ENCODE results near the gene BEST1.

Gene BEST1

DNA sequence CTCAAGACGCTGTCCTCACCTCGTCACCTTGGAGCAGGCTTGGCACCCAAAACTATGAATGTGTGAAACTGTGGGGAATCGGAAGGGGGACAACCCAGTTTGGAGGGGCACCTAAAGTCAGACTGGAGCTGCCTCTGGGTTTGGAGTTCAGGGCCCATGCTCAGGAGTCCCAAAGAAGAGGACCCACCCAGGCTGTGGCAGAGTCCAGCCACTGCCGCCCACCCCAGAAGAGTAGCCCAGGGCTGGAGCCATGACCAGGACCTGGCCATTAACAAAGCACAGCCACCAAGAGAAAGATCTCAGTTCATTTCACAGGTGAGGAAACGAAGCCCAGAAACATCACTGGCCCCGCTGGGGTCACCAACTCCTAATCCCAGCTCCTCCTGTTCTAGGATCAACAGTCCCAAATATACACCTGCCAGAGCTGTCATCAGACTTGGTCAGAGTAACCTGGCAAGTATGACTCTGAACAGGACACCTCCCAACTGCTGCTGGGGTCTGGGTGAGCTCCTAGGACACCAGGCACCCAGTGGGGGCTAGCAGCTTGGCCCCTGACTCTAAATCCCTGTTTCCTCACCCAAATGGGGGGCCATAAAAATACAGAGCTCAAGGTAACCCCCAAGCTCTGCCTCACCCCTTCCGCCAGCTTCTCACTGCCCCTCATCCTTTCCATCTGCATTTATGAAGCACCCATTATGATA is 35.5 kb upstream of the BEST1 start:
- no peak for DNase-seq

DNA sequence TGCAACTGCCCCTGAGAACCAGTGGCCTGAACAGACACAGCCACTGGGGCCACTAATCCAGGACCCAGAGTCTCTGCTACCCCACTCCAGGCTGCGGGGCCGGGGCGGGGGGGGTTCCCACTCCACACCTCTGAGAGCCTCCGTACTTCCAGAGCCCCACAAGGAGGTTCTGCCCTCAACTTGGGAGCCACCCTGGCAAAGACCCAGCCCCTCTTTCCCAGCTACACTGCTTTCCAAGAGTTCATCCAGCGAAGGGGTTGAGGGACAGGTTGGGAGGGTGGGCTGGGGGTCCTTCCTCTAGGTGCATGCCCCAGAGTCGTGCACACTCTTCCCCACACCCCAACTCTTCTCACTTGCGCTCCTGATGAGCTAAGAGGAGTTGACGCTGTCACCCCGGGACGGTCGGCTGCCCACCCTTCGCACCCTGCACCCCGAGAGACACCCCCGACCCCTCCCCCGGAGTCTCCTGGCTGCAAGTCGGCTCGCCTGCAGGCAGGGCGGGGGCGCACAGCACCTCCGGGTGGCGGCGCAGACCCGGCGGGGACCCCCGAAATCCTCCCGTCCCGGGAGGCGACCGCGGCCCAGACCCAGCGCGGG is 33.3 kb upstream of the BEST1 start:
- DNase-seq, result no peak

DNA sequence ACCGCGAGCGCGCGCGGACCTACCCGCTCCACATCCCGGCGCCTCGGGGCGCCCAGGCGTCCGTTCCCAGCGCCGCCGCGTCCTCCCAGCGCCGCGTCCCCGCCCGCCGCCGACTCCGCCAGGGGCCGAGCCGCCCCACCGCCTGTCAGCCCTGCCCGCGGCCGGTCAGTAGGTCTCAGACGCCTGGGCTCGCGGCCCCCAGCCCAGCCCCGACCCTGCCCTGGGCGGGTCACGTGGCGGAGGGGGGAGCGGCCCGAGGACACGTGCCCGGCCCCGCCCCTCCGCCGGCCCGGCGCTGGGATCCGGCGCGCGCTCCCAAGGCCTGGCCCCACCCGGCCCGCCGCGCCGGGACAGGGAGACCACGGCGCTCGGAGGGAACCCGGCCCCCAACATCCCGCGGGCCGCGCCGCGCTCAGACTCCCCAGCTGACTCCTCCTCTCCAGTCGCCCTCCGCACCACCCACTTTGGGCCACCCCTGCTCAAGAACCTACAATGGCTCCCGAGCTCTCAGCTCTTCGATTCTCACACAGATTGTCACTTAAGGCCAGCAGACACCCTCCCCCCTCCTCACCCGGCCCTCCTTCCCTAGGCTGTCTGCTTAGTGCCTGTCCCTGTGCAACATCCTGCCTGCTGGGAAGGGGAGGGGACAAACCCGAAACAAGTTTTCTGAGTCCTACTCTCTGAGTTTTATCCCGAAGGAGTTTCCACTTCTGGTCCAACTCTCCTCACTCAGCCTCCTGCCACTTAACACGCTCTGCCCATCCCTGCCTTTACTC is 32.6 kb upstream of the BEST1 start, which contains the start of gene RAB3IL1:
Gene RAB3IL1 (minus strand): TSS at position 233 of the 776 bp plus-strand sequence. CDS start 199 bp downstream, at position 34.
- peak in 35 of 51 donors; percentile 21 to 77 (median 43) for DNase-seq

DNA sequence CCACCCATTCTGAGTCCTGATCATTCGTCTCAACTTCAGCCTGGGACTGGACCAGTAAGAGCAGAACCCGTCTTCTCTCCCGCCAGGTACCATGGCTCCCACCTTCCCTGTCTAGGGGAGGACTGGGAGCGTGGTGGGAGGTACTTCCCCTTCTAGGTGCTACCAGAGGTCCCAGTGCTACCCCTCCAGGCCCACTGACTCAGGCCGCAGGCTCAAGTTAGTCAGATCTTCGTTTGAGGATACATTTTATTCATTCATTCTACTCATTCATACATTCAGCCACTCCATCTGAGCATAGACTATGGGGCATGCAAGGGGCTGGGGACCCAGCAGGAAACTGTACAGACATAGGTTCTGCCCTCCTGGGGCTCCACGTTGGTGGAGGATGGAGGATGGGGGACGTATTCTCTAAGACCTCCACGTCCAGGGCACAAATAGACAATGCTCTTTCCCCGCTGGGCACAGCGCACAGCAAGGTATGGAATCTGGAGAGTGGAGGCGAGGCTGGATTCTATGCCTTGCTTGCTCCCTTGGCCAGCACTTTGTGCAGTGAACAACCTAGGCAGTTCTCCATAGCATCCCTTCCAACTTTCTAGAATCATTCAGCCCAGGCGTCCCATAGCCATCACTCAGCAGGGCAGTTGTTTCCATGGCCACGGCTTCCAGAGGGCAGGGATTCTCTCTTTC is 31.8 kb upstream of the BEST1 start:
- no peak for DNase-seq

DNA sequence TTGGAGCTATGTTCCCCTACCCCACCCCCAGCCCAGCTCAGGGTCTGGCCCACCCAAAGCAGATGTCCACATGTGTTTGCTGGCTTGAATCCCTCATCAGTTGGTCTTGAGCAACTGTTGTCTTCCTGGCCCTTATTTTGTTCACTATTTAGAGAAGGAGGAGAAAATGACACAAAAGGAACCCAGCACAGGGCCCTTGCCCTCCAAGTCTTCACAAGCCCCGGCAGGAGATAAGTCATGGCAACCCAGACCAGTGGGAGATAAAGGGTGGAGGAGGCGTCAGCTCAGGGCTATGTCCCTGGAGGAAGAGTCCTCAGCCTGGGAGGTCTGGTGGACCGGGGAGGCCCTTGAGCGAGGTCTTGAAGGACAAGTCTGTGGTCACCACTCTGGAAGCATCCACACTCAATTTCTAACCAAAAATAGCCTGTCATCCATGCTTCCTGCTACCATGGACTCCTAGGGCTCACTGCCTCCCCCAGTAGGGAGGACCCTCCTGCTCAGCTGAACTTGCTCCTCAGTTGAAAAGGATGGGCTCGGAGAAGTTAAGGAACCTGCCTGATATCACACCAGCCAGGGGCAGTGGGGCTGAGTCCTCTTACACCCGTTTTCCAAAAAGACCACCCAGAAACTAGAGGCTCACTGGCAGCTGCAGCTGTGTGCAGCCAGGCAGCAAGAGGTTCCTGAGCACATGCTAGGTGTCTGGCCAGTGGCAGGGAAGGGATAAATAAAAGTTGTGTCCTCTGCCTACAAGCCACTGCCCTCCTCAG is 31.0 kb upstream of the BEST1 start:
- no peak for DNase-seq

DNA sequence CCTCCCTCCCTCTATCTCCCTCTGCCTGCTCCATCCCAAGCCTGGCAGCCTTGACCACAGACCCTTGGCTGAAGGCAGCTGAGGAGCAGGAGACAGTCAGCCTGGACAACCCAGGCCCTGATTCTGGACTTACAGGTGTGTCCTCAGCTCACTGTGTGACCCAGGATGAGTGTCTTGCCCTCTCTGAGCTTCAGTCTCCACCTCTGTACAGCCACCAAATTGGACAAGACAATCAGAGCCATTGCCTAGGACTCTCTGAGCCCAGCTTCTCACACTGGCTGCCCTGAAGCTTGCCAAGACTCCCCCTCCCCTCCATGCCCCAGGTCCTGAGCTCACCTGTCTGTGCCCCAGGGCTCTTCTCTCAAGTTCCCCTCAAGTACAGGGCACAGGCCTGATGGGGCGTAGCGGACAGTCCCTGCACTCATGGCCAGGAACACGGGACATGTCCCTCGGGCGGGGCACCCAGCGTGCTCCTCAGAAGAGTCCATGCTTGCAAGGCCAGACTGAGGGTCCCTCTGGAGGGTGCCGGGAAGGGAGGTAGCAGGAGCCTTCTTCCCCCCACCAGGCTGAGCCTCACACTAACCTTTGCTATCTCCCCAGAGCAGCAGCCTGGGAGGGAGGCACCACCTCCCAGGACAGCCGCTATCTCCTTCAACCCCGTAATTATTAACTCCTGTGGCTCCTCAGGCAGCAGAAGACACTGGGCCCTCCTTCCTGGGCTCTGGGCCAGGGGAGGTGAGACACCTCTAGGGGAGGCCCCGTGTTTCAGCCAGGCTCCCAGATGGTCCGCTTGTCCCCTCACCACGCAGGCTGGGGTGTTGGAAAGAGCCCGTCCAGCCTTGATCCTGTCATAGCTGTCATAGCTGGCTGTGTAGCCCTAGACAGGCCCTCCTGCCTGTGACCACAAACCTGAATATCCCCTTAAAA is 30.2 kb upstream of the BEST1 start:
- DNase-seq, result no peak

DNA sequence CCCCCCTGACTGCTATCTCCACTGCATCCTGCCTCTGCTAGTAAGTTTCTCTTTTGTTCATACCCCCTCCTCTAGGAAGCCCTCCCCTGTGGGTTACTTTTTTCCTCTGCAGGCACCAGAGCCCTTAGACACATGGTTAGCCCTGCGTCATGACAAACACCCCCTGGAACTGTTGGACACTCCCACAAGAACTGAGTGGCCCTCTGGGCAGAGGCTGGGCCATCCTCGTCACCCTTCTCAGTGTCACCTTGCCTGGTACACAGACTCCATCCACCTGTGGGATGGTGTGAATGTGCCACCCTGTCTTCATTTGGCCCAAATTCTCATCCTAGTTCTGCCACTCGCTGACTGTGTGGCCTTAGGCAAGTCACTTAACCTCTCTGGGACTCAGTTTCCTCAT is 28.7 kb upstream of the BEST1 start:
- no peak for DNase-seq

DNA sequence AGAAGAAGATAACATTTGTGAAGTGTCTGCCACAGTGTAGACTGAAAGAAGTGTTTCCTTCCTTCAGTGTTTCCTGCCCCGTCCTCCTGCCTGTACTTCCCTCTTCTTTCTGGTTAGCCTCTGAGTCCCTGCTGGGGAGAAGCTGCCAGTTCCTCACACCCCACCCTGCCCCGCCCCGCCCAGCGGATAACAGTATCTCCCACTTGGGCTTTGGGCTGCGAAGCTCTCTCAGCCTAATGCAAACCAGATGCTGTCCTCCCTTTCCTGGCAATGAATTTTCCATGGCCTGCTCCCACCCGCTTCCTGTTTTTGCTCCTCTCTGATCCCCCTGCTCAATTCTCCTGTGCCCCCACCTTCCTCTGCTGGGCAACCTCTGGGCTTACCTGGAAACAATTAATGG is 27.6 kb upstream of the BEST1 start:
- DNase-seq, result peak in 2 of 51 donors; percentile 18 to 30

DNA sequence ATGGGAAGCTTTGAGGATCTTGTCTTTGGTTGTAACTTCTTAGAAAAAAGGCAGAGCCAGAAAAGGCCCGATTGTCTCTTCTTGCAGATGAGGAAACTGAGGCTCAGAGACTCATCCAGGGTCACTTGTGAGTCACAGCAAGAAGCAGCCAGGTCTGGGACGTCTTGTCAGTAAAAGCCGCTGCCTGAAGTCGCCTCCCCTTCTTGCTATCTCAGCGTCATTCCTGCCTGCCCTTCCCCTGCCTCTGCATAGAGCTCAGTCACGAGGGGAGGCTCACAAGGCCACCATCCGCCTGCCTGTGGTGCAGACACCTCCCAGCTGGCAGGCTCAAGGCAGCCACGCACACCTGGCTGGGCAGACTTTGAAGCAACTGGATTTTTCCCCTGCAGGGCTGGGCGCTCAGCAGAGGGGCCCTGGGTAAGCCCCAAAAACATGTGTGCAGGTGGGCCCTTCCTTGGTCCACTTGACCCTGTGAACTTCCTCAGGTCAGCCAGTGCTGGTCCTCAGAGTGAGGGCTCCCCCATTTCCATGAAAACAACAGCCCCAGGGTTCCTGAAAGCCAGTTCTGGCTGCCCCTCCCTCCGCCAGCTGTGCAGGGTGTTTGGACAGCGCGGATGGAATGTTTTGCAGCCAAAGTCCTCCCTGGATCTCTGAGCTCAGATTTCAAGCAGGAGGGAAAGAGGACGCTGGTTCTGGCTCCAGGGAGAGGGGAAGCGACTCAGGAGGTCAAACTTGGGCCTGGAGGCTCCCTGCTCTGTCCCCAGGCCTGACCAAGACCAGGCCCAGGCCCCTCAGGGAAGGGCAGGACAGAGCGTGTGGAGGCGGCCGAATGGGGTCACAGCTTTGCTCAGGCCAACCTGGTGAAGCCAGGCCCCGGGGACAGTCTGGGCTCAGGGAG is 26.7 kb upstream of the BEST1 start:
- peak in 1 of 51 donors; percentile 31 for DNase-seq

DNA sequence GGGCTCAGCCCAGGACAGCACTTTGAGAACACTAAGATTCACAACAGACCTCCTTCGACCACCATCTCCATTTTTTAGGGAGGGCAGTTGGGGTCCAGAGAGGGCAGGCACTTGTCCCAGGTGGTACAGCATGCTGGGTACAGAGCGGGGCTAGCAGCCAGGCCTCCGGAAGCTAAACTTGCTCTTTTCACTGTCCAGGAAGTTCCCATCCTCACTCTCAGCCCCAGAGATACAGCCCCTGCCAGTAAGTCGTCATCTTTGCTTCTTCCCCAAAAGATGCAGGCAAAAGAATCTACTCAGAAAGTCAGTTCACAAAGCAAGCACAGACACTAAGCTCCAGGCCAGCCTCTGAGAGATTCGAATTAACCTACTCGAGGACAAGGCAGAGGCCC is 26.1 kb upstream of the BEST1 start:
- no peak for DNase-seq

DNA sequence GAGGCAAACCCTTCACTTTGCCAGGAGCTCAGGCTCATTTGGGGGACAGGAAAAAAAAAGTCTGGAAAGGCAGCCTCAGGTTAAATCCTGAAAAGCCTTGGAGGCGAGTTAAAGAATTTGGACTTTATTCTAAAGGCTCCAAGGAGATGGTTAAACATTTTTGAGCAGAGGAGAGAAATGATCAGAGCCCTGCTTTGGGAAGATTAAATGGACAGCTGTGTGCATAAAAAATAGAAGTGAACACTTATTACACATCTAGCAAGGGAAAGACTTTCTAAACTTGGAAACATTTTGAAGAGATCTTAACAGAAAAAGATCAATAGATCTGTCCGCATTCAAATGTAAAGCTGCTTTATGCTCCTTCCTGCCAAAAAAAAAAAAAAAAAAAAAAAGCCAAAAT is 24.4 kb upstream of the BEST1 start:
- no peak for DNase-seq

DNA sequence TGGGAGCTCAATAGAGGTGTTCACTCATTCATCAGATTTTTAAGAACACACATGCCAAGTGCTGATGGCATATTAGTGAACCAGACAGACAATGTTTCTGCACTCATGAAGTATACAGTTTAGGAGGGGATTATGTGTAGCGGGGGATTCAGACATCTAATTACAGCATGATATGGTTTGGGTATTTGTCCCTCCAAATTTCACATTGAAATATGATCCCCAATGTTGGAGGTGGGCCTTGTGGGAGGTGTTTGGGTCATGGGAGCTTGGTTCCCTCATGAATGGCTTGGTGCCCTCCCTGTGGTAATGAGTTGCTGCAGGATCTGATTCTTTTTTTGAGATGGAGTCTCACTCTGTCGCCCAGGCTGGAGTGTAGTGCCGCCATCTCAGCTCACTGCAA is 23.9 kb upstream of the BEST1 start:
- DNase-seq, result no peak

DNA sequence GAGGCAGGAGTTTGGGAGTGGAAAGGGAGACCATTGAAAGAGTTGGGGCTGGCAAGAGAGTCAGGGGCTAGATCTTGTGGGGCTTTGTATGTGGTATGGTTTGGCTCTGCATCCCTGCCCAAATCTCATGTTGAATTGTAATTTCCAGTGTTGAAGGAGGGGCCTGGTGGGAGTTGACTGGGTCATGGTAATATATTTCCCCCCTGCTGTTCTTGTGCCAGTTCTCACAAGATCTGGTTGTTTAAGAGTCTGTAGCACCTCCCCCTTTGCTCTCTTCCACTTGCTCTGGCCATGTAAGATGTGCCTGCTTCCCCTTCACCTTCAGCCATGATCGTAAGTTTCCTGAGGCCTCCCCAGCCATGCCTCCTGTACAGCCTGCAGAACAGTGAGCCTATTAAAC is 22.6 kb upstream of the BEST1 start:
- no peak for DNase-seq

DNA sequence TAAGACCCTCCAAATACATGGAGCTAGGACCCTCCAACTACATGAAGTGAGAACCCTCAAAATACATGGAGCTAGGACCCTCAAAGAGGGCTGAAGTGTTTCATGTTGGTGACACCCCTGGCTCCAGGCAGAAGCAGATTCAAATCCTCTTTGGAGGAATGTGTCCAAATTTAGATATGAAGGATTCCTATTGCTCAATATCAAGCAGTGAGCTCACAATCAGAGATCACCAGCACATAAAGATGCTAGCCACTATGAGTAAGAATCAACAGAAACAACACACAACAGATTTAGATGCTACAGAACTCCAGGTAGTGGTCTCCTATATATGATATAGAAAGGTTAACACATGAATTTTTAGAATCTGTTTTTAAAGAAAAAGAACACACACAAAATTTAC is 21.5 kb upstream of the BEST1 start:
- no peak for DNase-seq

DNA sequence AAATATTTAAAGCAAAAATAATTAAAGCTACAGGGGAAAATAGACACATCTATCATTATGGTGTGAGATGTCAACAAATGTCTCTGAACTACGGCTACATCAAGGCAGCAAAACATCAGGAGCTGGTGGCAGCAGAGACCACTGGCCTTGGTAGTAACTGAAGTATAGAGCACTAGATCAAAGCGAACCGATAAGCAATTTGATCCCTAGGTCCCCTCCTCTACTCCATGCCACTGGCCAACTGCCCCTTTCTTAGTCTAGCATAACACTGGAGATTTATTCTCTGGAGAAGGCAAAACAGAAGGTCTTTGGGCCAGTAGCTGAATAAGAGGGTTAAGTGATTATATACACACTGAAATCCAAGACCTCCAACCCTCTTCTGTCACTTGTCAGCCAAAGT is 19.2 kb upstream of the BEST1 start:
- DNase-seq, result no peak

DNA sequence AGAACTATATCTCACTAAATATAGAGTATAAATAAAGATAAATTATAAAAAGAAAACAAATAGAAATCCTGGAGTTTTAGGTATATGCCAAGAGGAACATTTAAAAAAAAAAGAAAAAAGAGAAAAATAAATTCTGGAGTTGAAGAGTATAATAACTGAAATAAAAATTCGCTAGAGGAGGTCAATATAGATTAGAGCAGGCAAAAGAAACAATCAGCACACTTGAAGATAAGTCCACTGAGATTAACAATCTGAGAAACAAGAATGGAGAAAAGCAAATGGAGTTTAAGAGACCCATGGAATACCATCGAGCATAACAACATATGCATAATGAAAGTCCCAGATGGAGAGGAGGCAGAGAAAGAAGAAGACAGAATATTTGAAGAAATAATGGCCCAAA is 14.3 kb upstream of the BEST1 start:
- DNase-seq, result no peak

DNA sequence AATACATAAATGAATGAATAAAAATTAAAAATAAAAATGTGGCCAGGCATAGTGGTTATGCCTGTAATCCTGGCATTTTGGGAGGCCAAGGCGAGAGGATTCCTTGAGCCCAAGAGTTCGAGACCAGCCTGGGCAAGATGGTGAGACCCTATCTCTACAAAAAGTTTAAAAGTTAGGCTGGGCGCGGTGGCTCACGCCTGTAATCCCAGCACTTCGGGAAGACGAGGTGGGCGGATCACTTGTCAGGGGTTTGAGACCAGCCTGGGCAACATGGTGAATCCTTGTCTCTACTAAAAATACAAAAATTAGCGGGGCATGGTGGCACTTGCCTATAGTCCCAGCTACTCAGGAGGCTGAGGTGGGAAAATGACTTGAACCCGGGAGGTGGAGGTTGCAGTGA is 9.7 kb upstream of the BEST1 start:
- no peak for DNase-seq

DNA sequence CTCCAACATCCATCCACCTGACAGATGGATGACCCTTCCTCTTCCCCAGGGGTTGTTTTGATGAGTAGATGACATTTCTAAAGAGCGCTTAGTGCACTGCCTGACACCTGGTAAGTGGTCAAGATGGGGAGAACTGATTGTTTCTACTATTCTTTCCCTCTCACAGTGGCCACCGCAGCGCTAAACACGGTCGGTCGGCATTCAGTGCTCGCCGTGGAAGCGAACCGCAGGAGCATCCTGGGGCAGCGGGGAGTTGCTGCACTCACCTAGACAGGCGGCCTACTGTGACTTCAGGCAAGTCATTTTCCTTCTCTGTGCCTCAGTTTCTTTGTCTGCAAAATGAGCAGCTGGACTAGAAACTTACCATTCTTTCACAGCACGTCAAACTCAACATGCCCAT is 5.0 kb upstream of the BEST1 start:
- DNase-seq, result no peak

DNA sequence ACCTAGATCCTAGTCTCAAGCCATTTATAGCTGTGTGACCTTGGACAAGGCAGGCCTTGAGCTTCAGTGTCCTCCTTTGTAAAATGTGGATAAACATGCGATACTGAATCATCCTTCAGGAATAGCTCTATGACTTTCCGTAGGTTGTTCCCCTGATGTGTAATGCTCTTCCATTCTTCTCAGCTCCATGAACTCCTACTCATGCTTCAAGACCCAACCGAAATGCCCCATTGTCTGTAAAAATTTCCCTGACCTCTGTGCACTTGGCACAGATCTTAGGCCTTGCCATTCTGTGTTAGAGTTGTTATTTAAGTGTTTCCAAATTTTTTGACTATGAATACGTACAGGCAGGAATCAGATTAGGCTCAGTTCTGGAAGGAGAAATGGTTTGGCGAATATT is 3.3 kb upstream of the BEST1 start:
- no peak for DNase-seq
